IPS DF 6.9 (cell line): ENCODE results near the gene ELFN1.

Source experiments
- DNase-seq: peaks from one replicate; pipeline ENCODE4 v3.0.0-alpha.2; 2013; ENCODE audit warnings: low read depth, low spot score
- H3K27ac ChIP-seq: one replicate; pipeline ENCODE4 v1.5.1; 2013; ENCODE audit warnings: low read length, control low read depth
- H3K27me3 ChIP-seq: 2 replicates; pipeline ENCODE4 v1.6.1; 2013; ENCODE audit warnings: mild to moderate bottlenecking, low read length; ENCODE audit not compliant: control insufficient read depth, insufficient read depth
- H3K36me3 ChIP-seq: 2 replicates; pipeline ENCODE4 v1.6.1; 2013; ENCODE audit warnings: low read length; ENCODE audit not compliant: control insufficient read depth, insufficient read depth
- H3K4me1 ChIP-seq: 2 replicates; pipeline ENCODE4 v1.6.1; 2013; ENCODE audit warnings: low read length; ENCODE audit not compliant: control insufficient read depth, insufficient read depth
- H3K4me3 ChIP-seq: 2 replicates; pipeline ENCODE4 v1.5.1; 2013; ENCODE audit warnings: mild to moderate bottlenecking, low read length
- H3K9me3 ChIP-seq: 2 replicates; pipeline ENCODE4 v1.6.1; 2013; ENCODE audit warnings: low read length, inconsistent platforms; ENCODE audit not compliant: control insufficient read depth, insufficient read depth
- WGBS: extraction: QIAGEN DNeasy Blood & Tissue Kit; methylation state at CpG from one replicate; pipeline ENCODE4 v1.1.7; 2013; ENCODE audit warnings: mixed read lengths, missing lambda C conversion rate; ENCODE audit not compliant: insufficient read length, insufficient coverage; 5-methylcytosine and 5-hydroxymethylcytosine counted together

The ELFN1 gene

DNA sequence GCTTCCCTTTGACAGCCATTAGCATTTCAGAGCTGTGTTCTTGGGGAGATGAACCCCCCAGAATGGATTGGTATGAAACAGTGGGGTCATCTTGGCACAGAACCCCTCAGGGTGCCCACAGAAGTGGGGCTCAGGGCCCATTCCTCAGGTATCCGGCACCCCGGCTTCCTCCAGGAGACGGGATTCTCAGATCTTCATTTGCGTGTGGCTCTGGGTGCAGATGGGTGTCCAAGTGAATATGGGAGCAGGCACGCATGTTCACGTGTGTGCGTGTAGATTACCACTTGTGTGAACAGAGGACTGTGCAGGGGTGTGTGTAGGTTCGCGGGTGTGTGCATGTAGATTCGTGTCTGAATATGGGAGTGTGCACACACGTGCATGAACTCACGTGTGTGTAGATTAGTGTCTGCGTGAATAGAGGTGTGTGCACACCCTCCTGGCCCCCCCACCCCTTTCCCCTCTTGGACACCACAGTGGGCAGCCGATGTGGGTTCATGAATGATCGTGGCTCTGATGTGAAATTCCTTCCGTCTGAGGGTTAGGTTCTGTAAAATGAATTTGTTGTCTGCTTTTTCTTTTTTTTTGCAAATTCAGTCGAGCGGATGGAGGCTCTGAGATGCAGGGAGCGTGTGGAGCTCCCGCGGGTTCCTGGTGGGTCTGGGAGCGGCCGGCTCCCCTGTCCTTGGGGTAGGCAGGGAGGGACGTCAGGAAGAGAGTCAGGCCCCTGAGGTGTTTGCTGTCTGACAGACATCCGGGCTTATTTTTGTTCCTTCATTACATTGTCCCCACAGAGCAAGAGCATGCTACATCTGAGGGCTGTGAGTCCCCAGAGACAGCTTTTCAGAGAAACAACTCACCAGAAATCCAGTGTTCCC, 7.4 kb downstream of the ELFN1 start:
- Histone ChIP-seq H3K27me3 (no peaks in the 10 kb centered on the region), H3K4me3 (no peak overlapping the region), H3K36me3 (no peaks in the 10 kb centered on the region; the same call in 1 of the 2 replicates), H3K9me3 (no peaks in the 10 kb centered on the region), H3K27ac (no peak overlapping the region), H3K4me1 (0 out of 2 replicates have a peak, but pooled peaks cover 1% of the 10 kb centered on the region)
- DNase-seq: no peak
- no CpG with 5 or more reads among the region's 25 CpGs for WGBS

DNA sequence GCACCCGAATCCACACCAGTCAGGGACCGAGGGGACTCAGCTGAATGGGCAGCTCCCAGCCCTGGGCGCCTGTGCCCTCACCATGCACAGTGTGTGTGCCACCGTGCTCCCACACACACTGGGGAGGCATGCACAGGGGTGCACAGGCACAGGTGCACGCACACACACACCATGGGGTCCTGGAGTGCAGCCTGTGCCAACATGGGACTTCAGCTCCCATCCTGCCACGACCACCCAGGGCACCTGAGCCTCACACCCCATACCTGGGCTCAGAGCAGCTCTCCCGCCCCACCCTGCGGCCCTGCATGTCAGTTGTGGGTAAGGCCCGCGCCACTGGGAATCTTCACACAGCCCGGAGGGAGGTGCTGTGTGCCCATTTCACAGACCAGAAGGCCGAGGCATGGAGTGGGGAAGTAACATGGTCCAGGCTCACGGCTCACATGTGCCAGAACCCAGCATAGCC, 8.0 kb downstream of the ELFN1 start:
- WGBS: no CpG with 5 or more reads among the region's 13 CpGs
- no peak for DNase-seq
- Histone ChIP-seq H3K9me3 (no peaks in the 10 kb centered on the region), H3K36me3 (no peaks in the 10 kb centered on the region; the same call in 1 of the 2 replicates), H3K27ac (no peak overlapping the region), H3K4me3 (no peak overlapping the region), H3K4me1 (0 out of 2 replicates have a peak, but pooled peaks cover 1% of the 10 kb centered on the region), H3K27me3 (no peaks in the 10 kb centered on the region)

DNA sequence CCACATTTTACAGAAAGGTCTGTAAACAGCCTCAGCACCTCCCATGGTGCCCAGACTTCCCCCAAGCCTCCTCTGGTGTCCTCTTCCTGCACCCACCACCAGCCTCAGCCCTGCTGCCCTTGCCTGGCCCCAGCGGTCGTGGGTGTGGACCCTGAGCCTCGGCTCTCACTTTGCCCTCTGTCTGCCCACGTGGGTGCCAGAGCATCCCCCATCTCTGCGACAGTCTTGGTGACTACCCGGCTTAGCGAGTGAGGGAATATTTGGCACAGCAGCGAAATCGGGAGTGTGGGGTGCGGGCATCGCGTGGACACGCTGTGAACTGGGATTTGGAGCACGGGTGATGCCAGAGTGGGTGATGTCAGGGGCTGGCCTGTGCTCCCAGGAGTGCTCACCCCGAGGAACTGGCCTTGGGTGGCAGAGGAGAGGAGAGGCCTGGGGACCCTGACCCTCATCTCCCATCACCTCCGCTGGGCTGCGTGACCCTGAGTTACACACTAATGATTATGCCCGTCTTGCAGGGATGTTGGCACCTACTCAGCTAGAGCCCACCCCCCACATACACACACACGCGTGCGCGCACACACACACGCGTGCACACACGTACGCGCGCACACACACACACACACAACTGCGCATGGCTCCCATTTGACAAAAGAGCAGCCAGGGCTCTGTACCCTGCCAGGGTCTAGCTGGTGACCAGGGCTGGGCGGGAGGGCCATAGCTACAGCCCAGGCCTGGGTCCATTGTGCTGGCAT, 8.7 kb downstream of the ELFN1 start:
- Histone ChIP-seq H3K4me3 (no peak overlapping the region), H3K4me1 (0 out of 2 replicates have a peak, but pooled peaks cover 1% of the 10 kb centered on the region)

DNA sequence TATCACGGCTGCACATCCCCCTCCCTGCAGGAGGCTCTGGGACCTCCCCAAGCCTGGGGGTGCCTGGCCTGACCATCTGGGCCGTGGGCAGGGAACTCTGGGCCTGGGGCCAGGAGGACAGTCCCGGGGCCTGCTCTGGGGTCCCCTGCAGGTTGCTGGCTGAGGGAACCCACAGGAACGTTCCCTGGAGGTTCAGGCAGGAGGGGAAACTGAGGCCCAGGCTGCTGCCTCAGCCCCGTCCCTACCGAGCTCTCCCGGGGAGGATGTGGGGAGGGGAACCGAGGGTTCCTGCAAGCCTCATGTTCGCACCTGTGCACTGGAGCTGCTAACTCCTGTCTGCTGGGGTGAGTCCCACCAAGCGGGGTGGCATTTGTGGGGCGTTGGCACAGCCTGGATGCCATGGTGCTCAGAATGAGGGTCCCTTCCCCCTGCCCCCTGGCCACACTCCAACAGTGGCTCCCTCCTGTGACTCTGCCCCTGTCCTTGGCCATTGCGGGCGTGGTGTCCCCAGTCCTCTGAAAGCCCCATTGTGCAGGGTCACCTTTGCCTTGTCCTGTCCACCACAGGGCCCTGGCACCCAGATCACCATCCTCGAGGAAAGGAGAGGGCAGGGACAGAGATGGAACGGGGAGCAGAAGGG, 9.4 kb downstream of the ELFN1 start:
- Histone ChIP-seq H3K4me3 (no peak overlapping the region), H3K4me1 (0 out of 2 replicates have a peak, but pooled peaks cover 1% of the 10 kb centered on the region), H3K9me3 (no peaks in the 10 kb centered on the region), H3K36me3 (no peaks in the 10 kb centered on the region; the same call in 1 of the 2 replicates), H3K27ac (no peak overlapping the region), H3K27me3 (no peaks in the 10 kb centered on the region)
- WGBS: no CpG with 5 or more reads among the region's 15 CpGs
- DNase-seq: no peak

More for the DNA sequence above, 8.7 kb downstream of the ELFN1 start:
- WGBS: no CpG with 5 or more reads among the region's 30 CpGs
- Histone ChIP-seq H3K36me3 (no peaks in the 10 kb centered on the region; the same call in 1 of the 2 replicates), H3K27me3 (no peaks in the 10 kb centered on the region), H3K27ac (no peak overlapping the region), H3K9me3 (no peaks in the 10 kb centered on the region)
- DNase-seq: no peak

DNA sequence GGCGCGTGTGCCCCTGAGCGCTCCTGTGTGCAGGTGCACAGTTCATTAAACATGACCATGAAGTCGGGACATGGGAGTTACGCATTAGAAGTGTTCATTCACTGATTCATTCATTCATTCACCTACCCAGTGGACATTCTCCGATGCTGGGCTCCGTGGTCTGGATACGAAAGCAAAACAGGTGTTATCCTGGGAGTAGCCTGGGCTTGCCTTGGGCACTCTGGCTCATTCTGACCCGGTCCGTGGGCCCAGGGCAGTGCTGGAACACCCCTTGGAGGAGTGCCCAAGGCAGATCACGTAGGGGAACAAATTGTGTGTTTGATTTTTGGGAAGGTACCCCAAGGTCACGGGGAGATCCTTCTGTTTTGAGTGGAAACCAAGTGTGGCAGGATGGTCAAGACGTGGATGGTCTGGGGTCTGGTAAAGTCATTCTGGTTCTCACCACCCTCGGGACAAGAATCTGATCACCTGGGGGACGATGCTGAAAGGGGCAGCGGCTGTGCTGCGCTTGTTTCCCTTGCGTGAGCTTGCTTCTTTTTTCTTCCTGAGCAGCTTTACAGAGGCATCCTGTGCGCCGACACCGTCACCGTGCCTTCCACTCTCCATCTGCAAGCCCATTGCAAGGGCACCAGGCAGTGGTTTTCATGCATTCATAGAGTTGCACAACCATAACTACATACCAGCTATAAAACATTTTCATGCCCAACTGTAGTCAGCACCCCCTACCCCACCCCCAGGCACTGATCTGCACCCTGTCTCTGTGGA, 10.1 kb downstream of the ELFN1 start:
- no CpG with 5 or more reads among the region's 22 CpGs for WGBS
- H3K27me3 ChIP-seq: no peaks in the 10 kb centered on the region
- no peak overlapping the region for H3K27ac ChIP-seq
- no peak overlapping the region for H3K4me3 ChIP-seq
- H3K36me3 ChIP-seq: no peaks in the 10 kb centered on the region; the same call in 1 of the 2 replicates
- H3K9me3 ChIP-seq: no peaks in the 10 kb centered on the region
- no peak for DNase-seq
- 0 out of 2 replicates have a peak, but pooled peaks cover 1% of the 10 kb centered on the region for H3K4me1 ChIP-seq

DNA sequence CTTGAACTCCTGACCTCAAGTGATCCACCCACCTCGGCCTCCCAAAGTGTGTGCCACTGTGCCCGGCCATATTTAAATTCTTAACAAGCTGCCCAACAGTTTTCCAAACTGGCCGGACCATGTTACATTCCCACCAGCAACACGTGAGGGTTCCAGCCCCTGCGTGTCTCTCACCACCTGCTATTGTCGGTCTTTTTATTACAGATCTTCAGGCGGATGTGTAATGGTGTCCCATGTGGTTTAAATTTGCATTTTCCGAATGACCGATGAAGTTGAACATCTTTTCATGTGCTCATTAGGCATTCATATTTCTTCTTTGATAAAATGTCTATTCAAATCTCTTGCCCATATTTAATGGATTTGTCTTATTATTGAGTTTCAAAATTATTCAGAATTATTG, 11.5 kb downstream of the ELFN1 start:
- H3K27me3 ChIP-seq: no peaks in the 10 kb centered on the region
- H3K4me1 ChIP-seq: 0 out of 2 replicates have a peak, but pooled peaks cover under 1% of the 10 kb centered on the region
- no peaks in the 10 kb centered on the region for H3K9me3 ChIP-seq
- no peak overlapping the region for H3K4me3 ChIP-seq
- H3K36me3 ChIP-seq: no peaks in the 10 kb centered on the region; the same call in 1 of the 2 replicates
- no peak overlapping the region for H3K27ac ChIP-seq
- no CpG with 5 or more reads among the region's 9 CpGs for WGBS
- no peak for DNase-seq

DNA sequence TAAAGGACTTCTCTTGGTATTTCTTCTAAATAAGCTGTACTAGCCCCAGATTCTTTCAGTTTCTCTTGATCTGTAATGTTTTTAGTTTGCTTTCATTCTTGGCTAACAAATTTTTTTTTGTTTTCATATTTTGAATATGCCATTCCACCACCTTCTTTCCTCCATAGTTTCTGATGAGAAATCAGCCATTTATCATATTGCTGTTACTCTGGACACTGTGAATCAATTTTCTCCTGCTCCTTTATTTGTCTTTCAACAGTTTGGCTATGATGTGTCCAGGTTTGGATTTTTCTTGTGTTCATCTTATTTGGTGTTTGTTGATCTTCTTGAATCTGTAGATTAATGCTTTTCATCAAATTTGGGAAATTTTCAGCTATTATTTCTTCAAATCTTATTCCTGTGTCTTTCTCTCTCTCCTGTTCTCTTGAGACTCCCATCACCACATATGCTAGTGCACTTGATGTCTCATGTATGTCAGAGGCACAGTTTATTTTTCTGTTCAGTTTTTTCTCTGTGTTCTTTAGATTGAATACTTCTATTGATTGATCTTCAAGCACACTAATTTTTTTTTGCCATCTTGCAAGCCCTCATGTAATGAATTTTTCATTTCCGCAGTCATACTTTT, 15.0 kb downstream of the ELFN1 start:
- DNase-seq: no peak
- H3K27ac ChIP-seq: no peak overlapping the region
- H3K27me3 ChIP-seq: no peaks in the 10 kb centered on the region
- no peak overlapping the region for H3K4me3 ChIP-seq
- no peaks in the 10 kb centered on the region for H3K9me3 ChIP-seq
- no peaks in the 10 kb centered on the region for H3K36me3 ChIP-seq
- H3K4me1 ChIP-seq: no peaks in the 10 kb centered on the region
- no CpG with 5 or more reads among the region's 1 CpG for WGBS

DNA sequence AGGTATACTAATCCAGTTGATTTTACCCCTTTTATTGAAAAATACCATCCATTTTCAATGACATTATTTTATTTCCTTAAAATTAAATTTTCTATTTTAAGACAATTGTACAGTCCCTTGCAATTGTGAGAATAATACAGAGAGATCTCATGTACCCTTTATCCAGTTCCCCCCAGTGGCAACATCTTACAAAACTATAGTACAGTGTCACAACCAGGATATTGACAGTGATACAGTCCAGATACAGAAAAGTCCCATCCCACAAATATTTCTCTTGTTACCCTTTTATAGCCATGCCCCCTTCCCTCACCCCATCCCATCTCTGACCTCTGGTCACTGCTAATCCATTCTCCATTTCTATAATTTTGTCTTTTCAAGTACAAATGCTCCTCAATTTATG, 18.5 kb downstream of the ELFN1 start:
- no peaks in the 10 kb centered on the region for H3K9me3 ChIP-seq
- DNase-seq: no peak
- 0 out of 2 replicates have a peak, but pooled peaks cover 2% of the 10 kb centered on the region for H3K4me1 ChIP-seq
- H3K27me3 ChIP-seq: no peaks in the 10 kb centered on the region
- no peaks in the 10 kb centered on the region for H3K36me3 ChIP-seq
- no peak overlapping the region for H3K27ac ChIP-seq
- H3K4me3 ChIP-seq: no peak overlapping the region

DNA sequence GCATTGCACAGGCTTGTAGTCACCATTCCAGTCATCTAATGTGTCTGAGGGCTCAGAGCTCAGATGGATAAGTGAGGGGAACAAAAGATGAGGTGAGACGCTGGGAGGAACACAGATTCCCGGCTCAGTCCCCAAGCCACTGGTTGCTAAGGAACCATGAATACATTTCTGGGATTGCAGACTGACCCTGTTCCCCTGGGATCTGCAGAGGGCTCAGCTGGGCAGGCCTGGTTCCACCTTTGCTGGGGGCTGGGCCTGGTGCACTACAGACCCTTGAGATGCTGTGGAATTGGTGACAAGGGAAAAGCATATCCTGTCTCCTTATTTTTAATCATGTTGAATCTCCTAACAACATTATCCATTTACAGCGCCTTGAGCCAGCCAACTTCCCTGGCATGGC, 19.2 kb downstream of the ELFN1 start:
- no peak overlapping the region for H3K4me3 ChIP-seq
- H3K4me1 ChIP-seq: peaks cover 7% of the 10 kb centered on the region; the same call in 1 of the 2 replicates
- H3K36me3 ChIP-seq: no peaks in the 10 kb centered on the region
- no peak for DNase-seq
- WGBS: no CpG with 5 or more reads among the region's 3 CpGs
- H3K9me3 ChIP-seq: no peaks in the 10 kb centered on the region
- no peak overlapping the region for H3K27ac ChIP-seq
- H3K27me3 ChIP-seq: no peaks in the 10 kb centered on the region
